T-helper 2 cell (primary cell): ENCODE measurements around the gene ABCC8.

Experiments used
- DNase-seq, 5 experiments: peaks; one replicate each; pipeline versions ENCODE4 v3.0.0 to v3.0.0-alpha.2; 2012 to 2022

Gene ABCC8

GRCh38 chr11:17343907-17344306, 132.7 kb downstream of the ABCC8 start:
- DNase-seq = no peak

GRCh38 chr11:17343257-17343656, 133.4 kb downstream of the ABCC8 start:
- no peak for DNase-seq
